HepG2 (cell line): ENCODE results near the gene ABCC3. TPM values are rescaled to one million over a fixed set of nuclear protein-coding genes. Genes with fewer than 3 reads are reported as not detected.

Experiments used
- ATAC-seq: fragments of 200-7000 bp; cut with Tn5 transposase; 3 replicates; pipeline ENCODE4 v1.9.1; 2020; ENCODE audit warnings: mild to moderate bottlenecking, moderate library complexity
- BruUV-seq: library from RNA; stranded (reverse); fragments of 400-500 nt; replicated peaks from 2 replicates; lab custom pipeline; 2021; lab: Mats Ljungman, UMichigan
- CTCF ChIA-PET: fragments of 300-600 bp; formaldehyde crosslinking; extraction: SDS; loops from one replicate; lab custom pipeline; 2021; ENCODE audit warnings: low total read pairs, inconsistent platforms, low intra/inter-chr PET ratio; lab: Yijun Ruan, JAX
- POLR2A ChIA-PET: fragments of 350-600 bp; sonication (Branson Sonifier 250); formaldehyde crosslinking; loops from one replicate; lab custom pipeline; 2020; ENCODE audit warnings: antibody characterized with exemption, inconsistent platforms; lab: Yijun Ruan, JAX
- DNase-seq: peaks from one replicate; pipeline ENCODE4 v3.0.0-alpha.2; 2015; ENCODE audit warnings: low spot score
- FAIRE-seq: peaks from 3 replicates; lab custom pipeline; 2011; peaks lifted over from hg19 to GRCh38; lab: Jason Lieb, UNC
- H2AFZ ChIP-seq: one replicate; pipeline ENCODE4 v1.6.1; 2011; ENCODE audit warnings: low read length, inconsistent platforms
- H3K27ac ChIP-seq: fragments of 300-600 bp; 3 replicates; pipeline ENCODE4 v1.8.0; 2011; ENCODE audit warnings: mixed run types, mild to moderate bottlenecking, mixed read lengths, low read length, inconsistent platforms; ENCODE audit not compliant: insufficient read depth; ENCODE audit errors: extremely low read length
- H3K27me3 ChIP-seq, 2 experiments: fragments of 200-600 bp in 1 of 2; 2 replicates in 1 of 2; 3 replicates in 1 of 2; pipeline versions ENCODE4 v1.6.0 to v1.8.0; 2011; ENCODE audit warnings: low read length in 2 of 2, mild to moderate bottlenecking in 2 of 2, moderate library complexity in 2 of 2, inconsistent platforms in 1 of 2; ENCODE audit not compliant: insufficient read depth in 2 of 2, control insufficient read depth in 1 of 2
- H3K36me3 ChIP-seq, 2 experiments: fragments of 200-600 bp in 1 of 2; replicated peaks in 1 of 2; 2 replicates in 1 of 2; 3 replicates in 1 of 2; pipeline versions ENCODE4 v1.5.1 to v1.8.0; 2011; ENCODE audit warnings: low read length in 2 of 2, inconsistent platforms in 1 of 2; ENCODE audit not compliant: insufficient read depth in 2 of 2, control insufficient read depth in 1 of 2
- H3K4me1 ChIP-seq: 2 replicates; pipeline ENCODE4 v1.5.1; 2012; ENCODE audit warnings: low read length, inconsistent platforms; ENCODE audit not compliant: insufficient read depth
- H3K4me2 ChIP-seq: 2 replicates; pipeline ENCODE4 v1.6.0; 2011; ENCODE audit warnings: low read depth, low read length, inconsistent platforms
- H3K4me3 ChIP-seq, 3 experiments: fragments of 200-600 bp in 1 of 3; sonication (generic), shearing (Covaris generic) in 1 of 3; replicated peaks in 1 of 3; 2 replicates each; pipeline ENCODE4 v1.5.1; 2011 to 2016; ENCODE audit warnings: low read length in 3 of 3, inconsistent platforms in 2 of 3, low read depth in 2 of 3, mild to moderate bottlenecking in 2 of 3, control low read depth in 1 of 3, mixed read lengths in 1 of 3; ENCODE audit not compliant: insufficient read depth in 1 of 3
- H3K79me2 ChIP-seq: one replicate; pipeline ENCODE4 v1.6.1; 2011; ENCODE audit warnings: low read length, inconsistent platforms; ENCODE audit not compliant: insufficient read depth
- H3K9ac ChIP-seq: 2 replicates; pipeline ENCODE4 v1.6.0; 2011; ENCODE audit warnings: mild to moderate bottlenecking, low read depth, low read length, inconsistent platforms; ENCODE audit not compliant: insufficient read depth
- H3K9me3 ChIP-seq: 2 replicates; pipeline ENCODE4 v1.5.1; 2012; ENCODE audit warnings: mild to moderate bottlenecking, low read length
- H4K20me1 ChIP-seq: 2 replicates; pipeline ENCODE4 v1.6.0; 2011; ENCODE audit warnings: inconsistent platforms, mild to moderate bottlenecking, low read length, moderate library complexity; ENCODE audit not compliant: insufficient read depth
- ARNT2 ChIP-seq: sonication (generic); formaldehyde crosslinking; IDR thresholded peaks from 2 replicates; pipeline ENCODE4 v1.8.0; 2022; ENCODE audit warnings: mild to moderate bottlenecking, low read depth, missing genetic modification reagents, moderate library complexity
- ASH2L ChIP-seq: fragments of 300-600, 200-600 bp; sonication (generic); IDR thresholded peaks from 2 replicates; pipeline ENCODE4 v1.7.0; 2017; ENCODE audit warnings: low read depth, mild to moderate bottlenecking, moderate library complexity, mixed read lengths, low read length; ENCODE audit not compliant: insufficient read length
- CHD2 ChIP-seq: IDR thresholded peaks from 2 replicates; pipeline ENCODE4 v1.6.1; 2011; ENCODE audit warnings: low read depth, low read length, improper control_type of control experiment
- FIP1L1 ChIP-seq: fragments of 200-400 bp; formaldehyde crosslinking; IDR thresholded peaks from 2 replicates; pipeline ENCODE4 v1.6.1; 2018; ENCODE audit warnings: low read depth, mild to moderate bottlenecking, low read length, moderate library complexity, borderline replicate concordance; ENCODE audit not compliant: insufficient read depth
- FOXJ3 ChIP-seq: sonication (generic); formaldehyde crosslinking; IDR thresholded peaks from 2 replicates; pipeline ENCODE4 v1.4.0; 2020; ENCODE audit warnings: missing genetic modification reagents, mild to moderate bottlenecking, borderline replicate concordance
- GTF2F1 ChIP-seq: fragments of 150-350 bp; IDR thresholded peaks from 2 replicates; pipeline ENCODE4 v1.6.1; 2014; ENCODE audit warnings: low read length
- HIVEP1 ChIP-seq: sonication (generic); formaldehyde crosslinking; IDR thresholded peaks from 2 replicates; pipeline ENCODE4 v1.4.0; 2020; ENCODE audit warnings: mild to moderate bottlenecking, missing genetic modification reagents
- IRF2 ChIP-seq: IDR thresholded peaks from 2 replicates; pipeline ENCODE4 v1.6.1; 2018; ENCODE audit warnings: missing genetic modification reagents, missing compliant biosample characterization
- MAF1 ChIP-seq: sonication (generic); formaldehyde crosslinking; IDR thresholded peaks from 2 replicates; pipeline ENCODE4 v1.5.0; 2020; ENCODE audit warnings: missing genetic modification reagents, borderline replicate concordance
- PCBP1 ChIP-seq: fragments of 200-400 bp; formaldehyde crosslinking; IDR thresholded peaks from 2 replicates; pipeline ENCODE4 v1.6.1; 2017; ENCODE audit warnings: mild to moderate bottlenecking, low read depth, low read length, borderline replicate concordance
- RBAK ChIP-seq: sonication (generic); formaldehyde crosslinking; IDR thresholded peaks from 2 replicates; pipeline ENCODE4 v1.5.1; 2020; ENCODE audit warnings: mild to moderate bottlenecking, missing genetic modification reagents
- REXO4 ChIP-seq: sonication (generic); formaldehyde crosslinking; IDR thresholded peaks from 2 replicates; pipeline ENCODE4 v1.8.0; 2022; ENCODE audit warnings: missing genetic modification reagents, mild to moderate bottlenecking, borderline replicate concordance
- RFXANK ChIP-seq: IDR thresholded peaks from 2 replicates; pipeline ENCODE4 v1.6.1; 2016
- SATB2 ChIP-seq: sonication (generic); formaldehyde crosslinking; IDR thresholded peaks from 2 replicates; pipeline ENCODE4 v1.5.0; 2020; ENCODE audit warnings: missing genetic modification reagents
- ZEB1 ChIP-seq: IDR thresholded peaks from 2 replicates; pipeline ENCODE4 v1.6.1; 2012; ENCODE audit warnings: mild to moderate bottlenecking, low read depth, inconsistent platforms; ENCODE audit not compliant: insufficient replicate concordance
- ZMYM3 ChIP-seq: sonication (generic); formaldehyde crosslinking; IDR thresholded peaks from 2 replicates; pipeline ENCODE4 v1.5.1; 2020; ENCODE audit warnings: mild to moderate bottlenecking, missing genetic modification reagents
- ZNF430 ChIP-seq: sonication (generic); formaldehyde crosslinking; IDR thresholded peaks from 2 replicates; pipeline ENCODE4 v1.9.0; 2021; ENCODE audit warnings: mild to moderate bottlenecking, missing genetic modification reagents
- ZNF883 ChIP-seq: sonication (generic); formaldehyde crosslinking; IDR thresholded peaks from 2 replicates; pipeline ENCODE4 v1.5.1; 2020; ENCODE audit warnings: mild to moderate bottlenecking, missing genetic modification reagents; ENCODE audit errors: not compliant biosample characterization
- WGBS: methylation state at CpG from one replicate; pipeline ENCODE4 v1.1.6; 2017; ENCODE audit warnings: low lambda C conversion rate; 5-methylcytosine and 5-hydroxymethylcytosine counted together
- in situ Hi-C: cut with HindIII; loops from 2 replicates; pipeline ENCODE4 v1.10.0; 2017; ENCODE audit warnings: low pct_unique_long_range_greater_than_20kb; ENCODE audit not compliant: extremely low pct_ligation_motif_present
- intact Hi-C: fragments of 100-400 bp; cut with micrococcal nuclease; formaldehyde crosslinking; loops from one replicate; pipeline ENCODE4 v1.10.0; 2022; ENCODE audit not compliant: unreplicated experiment
- polyA plus RNA-seq, 8 experiments: library from polyadenylated mRNA; depleted of rRNA in 3 of 8; stranded (reverse) in 7 of 8; unstranded in 1 of 8; fragments of >200 nt; fragmentation: Illumina TruSeq in 4 of 8; extraction: Trizol in 4 of 8; gene quantifications; 2 replicates each; pipeline versions ENCODE4 v1.2.1 to v1.2.3, GENCODE V29; 2011 to 2016; ENCODE audit warnings: low read depth in 4 of 8, missing spikeins in 1 of 8, mixed read lengths in 1 of 8; ENCODE audit not compliant: insufficient read depth in 1 of 8
- total RNA-seq, 5 experiments: library from RNA; depleted of rRNA; stranded (reverse); fragments of >200 nt; fragmentation: Illumina TruSeq; extraction: Trizol; gene quantifications; 2 replicates each; pipeline ENCODE4 v1.2.3, GENCODE V29; 2016; ENCODE audit warnings: low read depth in 1 of 5
- TF ChIP-seq, protein P1 (sequence below): sonication (generic); formaldehyde crosslinking; IDR thresholded peaks from 2 replicates; pipeline ENCODE4 v1.4.0; 2020; ENCODE audit warnings: mild to moderate bottlenecking, low read depth, missing genetic modification reagents
- TF ChIP-seq, protein P2 (sequence below): sonication (generic); formaldehyde crosslinking; IDR thresholded peaks from 2 replicates; pipeline ENCODE4 v1.9.0; 2021; ENCODE audit warnings: missing genetic modification reagents, mild to moderate bottlenecking, borderline replicate concordance
- TF ChIP-seq, protein P3 (sequence below), 2 experiments: IDR thresholded peaks; 2 replicates each; pipeline ENCODE4 v1.6.1; 2011 to 2012; ENCODE audit warnings: low read length in 2 of 2, borderline replicate concordance in 1 of 2, low read depth in 1 of 2, mild to moderate bottlenecking in 1 of 2, moderate library complexity in 1 of 2

The ABCC3 gene
- total and polyA plus RNA-seq, 2 of the 13 experiments (the other 11 are each of a cell fraction or from before 2014, with no cell fraction given) = 25.2 to 50.7 TPM

DNA sequence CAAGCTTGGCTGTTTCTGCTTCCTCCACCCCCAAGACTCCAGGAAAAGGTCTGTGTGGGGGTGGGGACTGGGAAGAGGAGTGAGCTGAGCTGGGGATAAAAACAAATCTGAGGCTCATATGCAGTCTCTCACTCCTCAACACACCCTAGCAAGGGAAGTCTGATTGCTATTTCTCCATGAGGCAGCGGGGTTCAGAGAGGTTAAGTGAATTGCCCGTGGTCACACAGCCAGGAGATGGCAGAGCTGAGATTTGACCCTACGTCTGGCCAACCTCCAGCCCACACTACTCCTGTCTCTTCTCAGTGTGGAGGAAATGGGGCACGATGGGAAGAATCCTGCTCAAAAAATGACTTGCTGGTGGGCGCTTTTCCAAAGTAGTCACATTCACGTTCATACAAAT lies 4.8 kb upstream of the ABCC3 start:
- POLR2A ChIA-PET = interaction anchor here (0.5 to 19.8 kb wide), 4 partner anchors 9 to 75 kb away, joined by 3 to 839 read pairs (median 8); no protein-coding TSS in a partner anchor
- no peaks in the 10 kb centered on the region for H3K79me2 ChIP-seq
- H3K4me3 ChIP-seq = no peak overlapping the region
- intact Hi-C loops (loop anchor here (1.0 kb wide), 1 partner anchor 65 kb away; no protein-coding TSS in a partner anchor), in situ Hi-C loops (loop anchor here (5.0 kb wide), 3 partner anchors 62 to 148 kb away; partner anchors contain the start of gene SPATA20)
- DNase-seq (no peak), FAIRE-seq (no peak), ATAC-seq (no peak)
- no peak overlapping the region for H3K4me2 ChIP-seq
- CTCF ChIA-PET = interaction anchor here (1.0 to 3.6 kb wide), 5 partner anchors 51 to 79 kb away, joined by 3 to 67 read pairs (median 9); no protein-coding TSS in a partner anchor
- BruUV-seq = no TSS peak
- H3K27me3 ChIP-seq = peaks cover 0 to 26% of the 10 kb centered on the region in 2 experiments; a peak in 2 of 5 replicates
- WGBS = 66% methylated on average over 6 of the region's 6 CpGs
- no peaks in the 10 kb centered on the region for H4K20me1 ChIP-seq
- H3K9me3 ChIP-seq = no peaks in the 10 kb centered on the region
- no peak overlapping the region for H2AFZ ChIP-seq
- no peaks in the 10 kb centered on the region for H3K36me3 ChIP-seq
- peaks cover 89% of the 10 kb centered on the region for H3K4me1 ChIP-seq
- H3K27ac ChIP-seq = no peak overlapping the region
- H3K9ac ChIP-seq = no peak overlapping the region
- TF ChIP-seq ZNF883 (CRISPR knock-in tag) (no peak), CHD2 (no peak), MAF1 (CRISPR knock-in tag) (no peak), PCBP1 (0 out of 2 replicates have a peak, but pooled peaks have one; percentile 9), RBAK (CRISPR knock-in tag) (no peak), RFXANK (CRISPR knock-in tag) (no peak), GTF2F1 (no peak), ASH2L (no peak), HIVEP1 (CRISPR knock-in tag) (no peak), REXO4 (no peak), SATB2 (CRISPR knock-in tag) (no peak), ZNF430 (CRISPR knock-in tag) (no peak), ZMYM3 (CRISPR knock-in tag) (peak; percentile 74), IRF2 (no peak), FIP1L1 (no peak), FOXJ3 (no peak), ARNT2 (CRISPR knock-in tag) (0 out of 2 replicates have a peak, but pooled peaks have one; percentile 12), ZEB1 (no peak)
- TF ChIP-seq, protein P1, sequence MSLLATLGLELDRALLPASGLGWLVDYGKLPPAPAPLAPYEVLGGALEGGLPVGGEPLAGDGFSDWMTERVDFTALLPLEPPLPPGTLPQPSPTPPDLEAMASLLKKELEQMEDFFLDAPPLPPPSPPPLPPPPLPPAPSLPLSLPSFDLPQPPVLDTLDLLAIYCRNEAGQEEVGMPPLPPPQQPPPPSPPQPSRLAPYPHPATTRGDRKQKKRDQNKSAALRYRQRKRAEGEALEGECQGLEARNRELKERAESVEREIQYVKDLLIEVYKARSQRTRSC (CRISPR knock-in tag) = no peak
- TF ChIP-seq, protein P2, sequence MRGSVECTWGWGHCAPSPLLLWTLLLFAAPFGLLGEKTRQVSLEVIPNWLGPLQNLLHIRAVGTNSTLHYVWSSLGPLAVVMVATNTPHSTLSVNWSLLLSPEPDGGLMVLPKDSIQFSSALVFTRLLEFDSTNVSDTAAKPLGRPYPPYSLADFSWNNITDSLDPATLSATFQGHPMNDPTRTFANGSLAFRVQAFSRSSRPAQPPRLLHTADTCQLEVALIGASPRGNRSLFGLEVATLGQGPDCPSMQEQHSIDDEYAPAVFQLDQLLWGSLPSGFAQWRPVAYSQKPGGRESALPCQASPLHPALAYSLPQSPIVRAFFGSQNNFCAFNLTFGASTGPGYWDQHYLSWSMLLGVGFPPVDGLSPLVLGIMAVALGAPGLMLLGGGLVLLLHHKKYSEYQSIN = no peak
- TF ChIP-seq, protein P3, sequence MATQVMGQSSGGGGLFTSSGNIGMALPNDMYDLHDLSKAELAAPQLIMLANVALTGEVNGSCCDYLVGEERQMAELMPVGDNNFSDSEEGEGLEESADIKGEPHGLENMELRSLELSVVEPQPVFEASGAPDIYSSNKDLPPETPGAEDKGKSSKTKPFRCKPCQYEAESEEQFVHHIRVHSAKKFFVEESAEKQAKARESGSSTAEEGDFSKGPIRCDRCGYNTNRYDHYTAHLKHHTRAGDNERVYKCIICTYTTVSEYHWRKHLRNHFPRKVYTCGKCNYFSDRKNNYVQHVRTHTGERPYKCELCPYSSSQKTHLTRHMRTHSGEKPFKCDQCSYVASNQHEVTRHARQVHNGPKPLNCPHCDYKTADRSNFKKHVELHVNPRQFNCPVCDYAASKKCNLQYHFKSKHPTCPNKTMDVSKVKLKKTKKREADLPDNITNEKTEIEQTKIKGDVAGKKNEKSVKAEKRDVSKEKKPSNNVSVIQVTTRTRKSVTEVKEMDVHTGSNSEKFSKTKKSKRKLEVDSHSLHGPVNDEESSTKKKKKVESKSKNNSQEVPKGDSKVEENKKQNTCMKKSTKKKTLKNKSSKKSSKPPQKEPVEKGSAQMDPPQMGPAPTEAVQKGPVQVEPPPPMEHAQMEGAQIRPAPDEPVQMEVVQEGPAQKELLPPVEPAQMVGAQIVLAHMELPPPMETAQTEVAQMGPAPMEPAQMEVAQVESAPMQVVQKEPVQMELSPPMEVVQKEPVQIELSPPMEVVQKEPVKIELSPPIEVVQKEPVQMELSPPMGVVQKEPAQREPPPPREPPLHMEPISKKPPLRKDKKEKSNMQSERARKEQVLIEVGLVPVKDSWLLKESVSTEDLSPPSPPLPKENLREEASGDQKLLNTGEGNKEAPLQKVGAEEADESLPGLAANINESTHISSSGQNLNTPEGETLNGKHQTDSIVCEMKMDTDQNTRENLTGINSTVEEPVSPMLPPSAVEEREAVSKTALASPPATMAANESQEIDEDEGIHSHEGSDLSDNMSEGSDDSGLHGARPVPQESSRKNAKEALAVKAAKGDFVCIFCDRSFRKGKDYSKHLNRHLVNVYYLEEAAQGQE (IDR thresholded peaks at IDR 0.05; ENCODE audit: borderline replicate concordance in 1 of 2, low read depth in 1 of 2, low read length in 2 of 2) = no peak
